Esophagus muscularis mucosa (tissue), 4 donors: ENCODE results near the gene RANBP17. TPM values are rescaled to one million over a fixed set of nuclear protein-coding genes. Genes with fewer than 3 reads are reported as not detected.

ENCODE experiments used
- DNase-seq: peaks from one replicate; pipeline ENCODE4 v3.0.0-alpha.2; 2017; ENCODE audit errors: extremely low spot score
- H3K27ac ChIP-seq, 4 donors: fragments of 200-600 bp; sonication (generic); replicated peaks in 1 of 4; 1 replicate in 3 of 4; 2 replicates in 1 of 4; pipeline ENCODE4 v1.5.1; 2016 to 2019; ENCODE audit warnings: mild to moderate bottlenecking in 1 of 4
- H3K27me3 ChIP-seq, 4 donors: fragments of 200-600 bp; sonication (generic); one replicate each; pipeline versions ENCODE4 v1.5.1 to v1.6.0; 2016 to 2019
- H3K36me3 ChIP-seq, 4 donors: fragments of 200-600 bp; sonication (generic); one replicate each; pipeline ENCODE4 v1.5.1; 2016 to 2019
- H3K4me1 ChIP-seq, 4 donors: fragments of 200-600 bp; sonication (generic); one replicate each; pipeline ENCODE4 v1.5.1; 2016 to 2019
- H3K4me3 ChIP-seq, 4 donors: fragments of 200-600 bp; sonication (generic); 1 replicate in 2 of 4; 2 replicates in 2 of 4; pipeline ENCODE4 v1.5.1; 2016 to 2019; ENCODE audit warnings: mild to moderate bottlenecking in 4 of 4, moderate library complexity in 1 of 4
- H3K9me3 ChIP-seq, 4 donors: fragments of 200-600 bp; sonication (generic); 1 replicate in 3 of 4; 2 replicates in 1 of 4; pipeline ENCODE4 v1.5.1; 2016 to 2019
- EP300 ChIP-seq: sonication (generic); formaldehyde crosslinking; IDR thresholded peaks from one replicate; pipeline ENCODE4 v1.6.1; 2017; ENCODE audit warnings: antibody characterized with exemption
- POLR2A ChIP-seq: fragments of 450-650 bp; IDR thresholded peaks from one replicate; pipeline ENCODE4 v1.6.1; 2017; ENCODE audit warnings: antibody characterized with exemption, moderate library complexity, mild to moderate bottlenecking, low read depth
- POLR2AphosphoS5 ChIP-seq, 2 donors: sonication (generic); formaldehyde crosslinking; IDR thresholded peaks; one replicate each; pipeline ENCODE4 v1.6.1; 2017; ENCODE audit warnings: antibody characterized with exemption in 2 of 2
- WGBS: methylation state at CpG from one replicate; pipeline ENCODE4 v1.1.5; 2018; 5-methylcytosine and 5-hydroxymethylcytosine counted together
- intact Hi-C: fragments of 100-400 bp; cut with DNase I; formaldehyde crosslinking; loops from one replicate; pipeline ENCODE4 v1.15.1; 2023
- total RNA-seq, 4 donors: library from RNA; depleted of rRNA; stranded (reverse); fragments of >200 nt; gene quantifications; one replicate each; pipeline versions ENCODE4 v1.1.0 to v1.2.1, GENCODE V29; 2016
- TF ChIP-seq, protein P1 (sequence below), 3 experiments: fragments of 200-600 bp in 2 of 3; fragments of 450-650 bp in 1 of 3; sonication (generic) in 2 of 3; IDR thresholded peaks; one replicate each; pipeline ENCODE4 v1.5.1; 2017 to 2019; ENCODE audit warnings: antibody characterized with exemption in 3 of 3, mild to moderate bottlenecking in 2 of 3, moderate library complexity in 1 of 3

Gene RANBP17
- total RNA-seq, 4 donors from 2014 or later: 16.4 to 28.2 (median 17.7) TPM

DNA sequence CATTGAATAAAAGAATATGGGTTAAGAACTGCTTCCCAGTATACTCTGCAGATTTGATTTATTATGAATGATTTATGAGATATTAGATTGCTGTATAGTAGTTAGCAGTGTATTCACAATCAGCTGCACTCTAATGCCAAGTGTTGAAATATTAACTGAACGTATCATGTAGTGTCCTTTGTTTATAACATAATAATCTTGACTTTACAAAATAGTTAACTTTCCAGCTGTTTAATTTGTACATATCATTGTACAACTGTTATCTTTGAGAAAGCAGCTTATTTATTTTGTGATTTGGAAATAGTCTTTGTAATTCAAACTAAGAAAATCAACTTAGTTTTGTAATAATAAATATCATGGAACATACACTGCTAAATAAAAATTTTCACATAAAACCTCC, 219.5 kb downstream of the RANBP17 start:
- H3K27me3 ChIP-seq: no peaks in the 10 kb centered on the region
- H3K4me1 ChIP-seq: peaks cover 0 to 6% (median 0%) of the 10 kb centered on the region in 4 donors
- H3K36me3 ChIP-seq: no peaks in the 10 kb centered on the region
- no peak overlapping the region for H3K4me3 ChIP-seq
- TF ChIP-seq POLR2A (no peak), EP300 (no peak), POLR2AphosphoS5 (IDR thresholded peaks at IDR 0.05) (no peak)
- TF ChIP-seq, protein P1, sequence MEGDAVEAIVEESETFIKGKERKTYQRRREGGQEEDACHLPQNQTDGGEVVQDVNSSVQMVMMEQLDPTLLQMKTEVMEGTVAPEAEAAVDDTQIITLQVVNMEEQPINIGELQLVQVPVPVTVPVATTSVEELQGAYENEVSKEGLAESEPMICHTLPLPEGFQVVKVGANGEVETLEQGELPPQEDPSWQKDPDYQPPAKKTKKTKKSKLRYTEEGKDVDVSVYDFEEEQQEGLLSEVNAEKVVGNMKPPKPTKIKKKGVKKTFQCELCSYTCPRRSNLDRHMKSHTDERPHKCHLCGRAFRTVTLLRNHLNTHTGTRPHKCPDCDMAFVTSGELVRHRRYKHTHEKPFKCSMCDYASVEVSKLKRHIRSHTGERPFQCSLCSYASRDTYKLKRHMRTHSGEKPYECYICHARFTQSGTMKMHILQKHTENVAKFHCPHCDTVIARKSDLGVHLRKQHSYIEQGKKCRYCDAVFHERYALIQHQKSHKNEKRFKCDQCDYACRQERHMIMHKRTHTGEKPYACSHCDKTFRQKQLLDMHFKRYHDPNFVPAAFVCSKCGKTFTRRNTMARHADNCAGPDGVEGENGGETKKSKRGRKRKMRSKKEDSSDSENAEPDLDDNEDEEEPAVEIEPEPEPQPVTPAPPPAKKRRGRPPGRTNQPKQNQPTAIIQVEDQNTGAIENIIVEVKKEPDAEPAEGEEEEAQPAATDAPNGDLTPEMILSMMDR (IDR thresholded peaks at IDR 0.05): no peak
- WGBS: 66% methylated on average over 1 of the region's 1 CpG
- intact Hi-C loops: no loop called here
- no peaks in the 10 kb centered on the region for H3K9me3 ChIP-seq
- H3K27ac ChIP-seq: no peak overlapping the region
- DNase-seq: no peak

DNA sequence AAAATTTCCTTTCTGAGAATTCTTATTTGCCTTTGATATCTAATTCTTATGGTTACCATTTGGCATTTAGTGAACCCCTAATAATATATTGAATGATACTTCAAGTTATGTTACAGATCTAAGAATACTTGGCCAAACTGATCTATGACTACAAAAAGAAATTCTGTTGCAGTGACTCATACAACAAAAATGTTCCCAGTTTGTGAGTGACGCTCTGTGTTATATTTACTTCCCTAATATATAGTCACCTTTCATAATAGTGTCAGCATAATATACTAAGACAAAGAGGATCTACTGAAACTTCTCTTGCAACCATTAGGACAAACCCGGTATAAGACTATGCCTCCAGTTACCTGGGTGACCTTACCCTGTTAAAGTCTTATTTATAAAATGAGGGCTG, 230.4 kb downstream of the RANBP17 start:
- H3K4me1 ChIP-seq: no peaks in the 10 kb centered on the region
- no peak overlapping the region for H3K27ac ChIP-seq
- no peak overlapping the region for H3K4me3 ChIP-seq
- WGBS: 64% methylated on average over 2 of the region's 2 CpGs
- H3K36me3 ChIP-seq: no peaks in the 10 kb centered on the region
- TF ChIP-seq EP300 (no peak), POLR2A (no peak)
- TF ChIP-seq, protein P1 (IDR thresholded peaks at IDR 0.05): no peak
- H3K27me3 ChIP-seq: no peaks in the 10 kb centered on the region
- intact Hi-C loops: no loop called here
- H3K9me3 ChIP-seq: peaks cover 0 to 8% (median 0%) of the 10 kb centered on the region in 4 donors
- DNase-seq: no peak

DNA sequence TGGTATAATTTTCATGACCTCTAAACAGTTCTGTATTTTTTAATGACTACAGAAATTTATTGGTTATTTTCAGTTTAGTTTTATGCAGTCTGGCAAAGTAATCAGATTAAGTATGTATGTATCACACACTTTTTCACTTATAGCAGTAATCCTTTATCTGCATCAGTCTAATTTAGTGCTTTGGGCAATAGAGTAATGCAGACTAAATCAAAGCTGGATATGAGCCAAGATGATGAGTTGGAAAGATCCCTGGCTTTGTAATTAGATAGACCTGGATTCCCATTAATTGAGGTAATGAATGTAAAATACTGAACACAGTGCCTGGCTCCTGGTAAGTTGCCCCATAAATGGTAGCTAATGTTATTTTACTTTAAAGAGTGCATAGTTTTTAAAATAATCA, 231.8 kb downstream of the RANBP17 start:
- H3K4me1 ChIP-seq: no peaks in the 10 kb centered on the region
- no peak overlapping the region for H3K27ac ChIP-seq
- no peaks in the 10 kb centered on the region for H3K36me3 ChIP-seq
- intact Hi-C loops: no loop called here
- H3K27me3 ChIP-seq: no peaks in the 10 kb centered on the region
- no peak for DNase-seq
- no peak overlapping the region for H3K4me3 ChIP-seq
- TF ChIP-seq EP300 (no peak), POLR2AphosphoS5 (IDR thresholded peaks at IDR 0.05) (no peak), POLR2A (no peak)
- TF ChIP-seq, protein P1 (IDR thresholded peaks at IDR 0.05): no peak
- H3K9me3 ChIP-seq: peaks cover 0 to 8% (median 0%) of the 10 kb centered on the region in 4 donors

DNA sequence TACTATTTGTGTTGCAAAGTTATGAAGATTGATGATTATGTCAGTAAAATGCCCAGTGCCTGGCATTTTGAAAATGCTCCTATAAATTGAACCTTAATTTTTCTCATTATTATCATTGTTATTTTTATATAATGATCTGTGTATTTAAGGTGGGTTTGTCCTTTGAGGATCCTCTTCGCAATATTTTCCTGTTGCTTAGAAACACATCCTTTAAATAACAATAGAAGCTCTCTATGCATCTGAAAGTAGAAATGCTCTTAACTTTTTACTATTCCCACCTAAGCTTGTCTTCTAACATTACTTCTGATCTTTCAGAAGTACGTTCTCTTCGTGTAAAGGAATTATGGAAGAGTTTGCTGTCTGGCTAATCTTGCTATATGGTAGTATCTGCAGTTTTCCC, 232.5 kb downstream of the RANBP17 start:
- Histone ChIP-seq H3K27me3 (no peaks in the 10 kb centered on the region), H3K36me3 (no peaks in the 10 kb centered on the region), H3K27ac (no peak overlapping the region), H3K4me1 (no peaks in the 10 kb centered on the region), H3K4me3 (no peak overlapping the region), H3K9me3 (peaks cover 0 to 15% (median 0%) of the 10 kb centered on the region in 4 donors)
- intact Hi-C loops: no loop called here
- TF ChIP-seq POLR2AphosphoS5 (IDR thresholded peaks at IDR 0.05): no peak
- TF ChIP-seq, protein P1 (IDR thresholded peaks at IDR 0.05): no peak
- TF ChIP-seq EP300: no peak
- no peak for DNase-seq
- WGBS: 78% methylated on average over 3 of the region's 3 CpGs

DNA sequence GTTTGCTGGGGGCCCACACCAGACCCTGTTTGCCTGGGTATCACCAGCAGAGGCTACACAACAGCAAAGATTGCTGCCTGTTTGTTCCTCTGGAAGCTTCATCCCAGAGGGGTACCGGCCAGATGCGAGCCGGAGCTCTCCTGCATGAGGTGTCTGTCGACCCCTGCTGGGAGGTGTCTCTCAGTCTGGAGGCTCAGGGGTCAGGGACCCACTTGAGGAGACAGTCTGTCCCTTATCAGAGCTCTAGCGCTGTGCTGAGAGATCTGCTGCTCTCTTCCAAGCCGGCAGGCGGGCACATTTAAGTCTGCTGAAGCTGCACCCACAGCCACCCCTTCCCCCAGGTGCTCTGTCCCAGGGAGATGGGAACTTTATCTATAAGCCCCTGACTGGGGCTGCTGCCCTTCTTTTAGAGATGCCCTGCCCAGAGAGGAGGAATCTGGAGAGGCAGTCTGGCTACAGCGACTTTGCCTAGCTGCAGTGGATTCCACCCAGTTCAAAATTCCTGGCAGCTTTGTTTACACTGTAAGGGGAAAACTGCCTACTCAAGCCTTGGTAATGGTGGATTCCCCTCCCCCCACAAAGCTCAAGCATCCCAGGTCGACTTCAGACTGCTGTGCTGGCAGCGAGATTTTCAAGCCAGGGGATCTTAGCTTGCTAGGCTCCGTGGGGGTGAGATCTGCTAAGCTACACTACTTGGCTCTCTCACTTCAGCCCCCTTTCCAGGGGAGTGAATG, 241.2 kb downstream of the RANBP17 start:
- WGBS: 82% methylated on average over 7 of the region's 11 CpGs
- H3K36me3 ChIP-seq: no peaks in the 10 kb centered on the region

More for the DNA sequence above, 241.2 kb downstream of the RANBP17 start:
- no peak overlapping the region for H3K27ac ChIP-seq
- no peaks in the 10 kb centered on the region for H3K27me3 ChIP-seq
- no peaks in the 10 kb centered on the region for H3K4me1 ChIP-seq
- TF ChIP-seq POLR2A (no peak), POLR2AphosphoS5 (IDR thresholded peaks at IDR 0.05) (no peak), EP300 (no peak)
- TF ChIP-seq, protein P1 (IDR thresholded peaks at IDR 0.05): no peak
- H3K9me3 ChIP-seq: peaks cover 0 to 10% (median 0%) of the 10 kb centered on the region in 4 donors
- no peak overlapping the region for H3K4me3 ChIP-seq
- no peak for DNase-seq
- intact Hi-C loops: no loop called here
